HCT116 (cell line): ENCODE data around the gene ZBTB20. TPM values are rescaled to one million over a fixed set of nuclear protein-coding genes. Genes with fewer than 3 reads are reported as not detected.

ENCODE experiments used
- ATAC-seq: fragments of 200-7000 bp; cut with Tn5 transposase; 2 replicates; pipeline ENCODE4 v1.9.1; 2020; ENCODE audit warnings: mild to moderate bottlenecking, moderate library complexity
- BruUV-seq: library from RNA; stranded (reverse); fragments of 400-500 nt; replicated peaks from 2 replicates; lab custom pipeline; 2021; lab: Mats Ljungman, UMichigan
- CTCF ChIA-PET: fragments of 300-600 bp; sonication (Branson Sonifier 250); formaldehyde crosslinking; loops from one replicate; lab custom pipeline; 2021; ENCODE audit warnings: antibody characterized with exemption; lab: Charles Lee
- POLR2A ChIA-PET: fragments of 300-600, 350-600 bp; sonication (Branson Sonifier 250); formaldehyde crosslinking; loops from one replicate; lab custom pipeline; 2021; ENCODE audit warnings: antibody characterized with exemption; lab: Charles Lee
- RAD21 ChIA-PET, 2 experiments: fragments of 300-600 bp; sonication (Branson Sonifier 250); formaldehyde crosslinking; loops; one replicate each; lab custom pipeline; 2023; ENCODE audit warnings: low total read pairs in 2 of 2; ENCODE audit not compliant: uncharacterized antibody in 2 of 2, unreplicated experiment in 2 of 2, low non-redundant PET in 1 of 2; lab: Charles Lee
- DNase-seq: peaks from one replicate; pipeline ENCODE4 v3.0.0-alpha.2; 2010; ENCODE audit warnings: low read depth, low spot score
- H2AFZ ChIP-seq: fragments of 200-600 bp; shearing (Covaris generic), sonication (generic); 2 replicates; pipeline ENCODE4 v1.6.1; 2017; ENCODE audit warnings: low read depth, mixed run types, mixed read lengths, antibody characterized with exemption, low read length; ENCODE audit not compliant: poor library complexity, severe bottlenecking
- H3K27ac ChIP-seq: 2 replicates; pipeline ENCODE4 v1.5.1; 2012; ENCODE audit warnings: low read depth, low read length
- H3K27me3 ChIP-seq: fragments of 200-600 bp; sonication (generic); 2 replicates; pipeline ENCODE4 v1.6.1; 2016; ENCODE audit warnings: mixed run types, low read length, mixed read lengths; ENCODE audit not compliant: insufficient read depth
- H3K36me3 ChIP-seq, 2 experiments: fragments of 200-500 bp in 1 of 2; fragments of 200-600 bp in 1 of 2; sonication (Bioruptor generic) in 1 of 2; sonication (generic) in 1 of 2; 2 replicates each; pipeline versions ENCODE4 v1.5.1 to v1.6.1; 2014 to 2016; ENCODE audit warnings: low read length in 2 of 2, inconsistent platforms in 1 of 2, mixed read lengths in 1 of 2, mixed run types in 1 of 2; ENCODE audit not compliant: insufficient read depth in 2 of 2, control insufficient read depth in 1 of 2
- H3K4me1 ChIP-seq, 2 experiments: fragments of 200-600 bp in 1 of 2; sonication (generic) in 1 of 2; 2 replicates each; pipeline versions ENCODE4 v1.5.1 to v1.6.1; 2012 to 2017; ENCODE audit warnings: low read length in 2 of 2, inconsistent platforms in 1 of 2, mild to moderate bottlenecking in 1 of 2, mixed read lengths in 1 of 2, mixed run types in 1 of 2, moderate library complexity in 1 of 2; ENCODE audit not compliant: insufficient read depth in 2 of 2, control insufficient read depth in 1 of 2
- H3K4me2 ChIP-seq: fragments of 200-600 bp; sonication (generic); 2 replicates; pipeline ENCODE4 v1.6.1; 2017; ENCODE audit warnings: mixed run types, low read length, mixed read lengths
- H3K4me3 ChIP-seq, 2 experiments: fragments of 200-600 bp in 1 of 2; sonication (generic) in 1 of 2; replicated peaks in 1 of 2; 2 replicates each; pipeline ENCODE4 v1.5.1; 2011 to 2016; ENCODE audit warnings: low read length in 2 of 2, control low read depth in 1 of 2, low read depth in 1 of 2, mild to moderate bottlenecking in 1 of 2, mixed read lengths in 1 of 2, mixed run types in 1 of 2
- H3K79me2 ChIP-seq: fragments of 200-600 bp; sonication (generic); 2 replicates; pipeline ENCODE4 v1.6.1; 2017; ENCODE audit warnings: mild to moderate bottlenecking, mixed run types, low read length, moderate library complexity, mixed read lengths; ENCODE audit not compliant: insufficient read depth
- H3K9ac ChIP-seq: fragments of 200-600 bp; sonication (generic); 2 replicates; pipeline ENCODE4 v1.6.1; 2016; ENCODE audit warnings: low read length, mixed read lengths
- H3K9me2 ChIP-seq: fragments of 200-600 bp; sonication (generic), shearing (Covaris generic); 2 replicates; pipeline ENCODE4 v1.6.1; 2017; ENCODE audit warnings: mixed run types, mild to moderate bottlenecking, moderate library complexity; ENCODE audit not compliant: insufficient read depth
- H3K9me3 ChIP-seq, 2 experiments: fragments of 200-500 bp in 1 of 2; fragments of 200-600 bp in 1 of 2; sonication (Bioruptor generic) in 1 of 2; sonication (generic) in 1 of 2; 2 replicates each; pipeline ENCODE4 v1.6.1; 2014 to 2017; ENCODE audit warnings: low read length in 2 of 2, mixed read lengths in 2 of 2, inconsistent platforms in 1 of 2, low read depth in 1 of 2, mild to moderate bottlenecking in 1 of 2, mixed run types in 1 of 2, moderate library complexity in 1 of 2; ENCODE audit not compliant: control insufficient read depth in 1 of 2, insufficient read depth in 1 of 2
- H4K20me1 ChIP-seq: fragments of 200-600 bp; sonication (generic), shearing (Covaris generic); 2 replicates; pipeline ENCODE4 v1.6.1; 2017; ENCODE audit warnings: mixed run types, mild to moderate bottlenecking, moderate library complexity; ENCODE audit not compliant: insufficient read depth
- EZH2 ChIP-seq: fragments of 200-600 bp; sonication (generic); IDR thresholded peaks from 2 replicates; pipeline ENCODE4 v1.6.1; 2017; ENCODE audit warnings: antibody characterized with exemption, mixed run types
- FOSL1 ChIP-seq: IDR thresholded peaks from 2 replicates; pipeline ENCODE4 v1.6.1; 2012; ENCODE audit warnings: low read depth
- POLR2AphosphoS5 ChIP-seq: IDR thresholded peaks from 2 replicates; pipeline ENCODE4 v1.6.1; 2011; ENCODE audit warnings: mild to moderate bottlenecking, low read depth, low read length, moderate library complexity
- RAD21 ChIP-seq: IDR thresholded peaks from 2 replicates; pipeline ENCODE4 v1.6.1; 2012; ENCODE audit warnings: low read depth, mild to moderate bottlenecking
- SIN3A ChIP-seq: IDR thresholded peaks from 2 replicates; pipeline ENCODE4 v1.6.1; 2012; ENCODE audit warnings: low read depth
- ZNF274 ChIP-seq: fragments of 200-500 bp; sonication (Bioruptor generic); IDR thresholded peaks from 2 replicates; pipeline ENCODE4 v1.6.1; 2014; ENCODE audit warnings: mild to moderate bottlenecking, low read depth, low read length, inconsistent platforms
- intact Hi-C: fragments of 100-400 bp; cut with micrococcal nuclease; formaldehyde crosslinking; loops from 2 replicates; pipeline ENCODE4 v1.10.0; 2022
- total RNA-seq: library from RNA; stranded (reverse); gene quantifications from one replicate; pipeline ENCODE4 v1.2.1, GENCODE V29; 2021; ENCODE audit not compliant: unreplicated experiment
- TF ChIP-seq, protein P1 (sequence below): IDR thresholded peaks from 2 replicates; pipeline ENCODE4 v1.6.1; 2012
- TF ChIP-seq, protein P2 (sequence below): IDR thresholded peaks from 2 replicates; pipeline ENCODE4 v1.6.1; 2011; ENCODE audit warnings: mild to moderate bottlenecking, low read length, moderate library complexity; ENCODE audit not compliant: insufficient replicate concordance; ENCODE audit errors: extremely low read depth

Gene ZBTB20
- total RNA-seq, 1 experiment from 2014 or later = 42.1 TPM

DNA sequence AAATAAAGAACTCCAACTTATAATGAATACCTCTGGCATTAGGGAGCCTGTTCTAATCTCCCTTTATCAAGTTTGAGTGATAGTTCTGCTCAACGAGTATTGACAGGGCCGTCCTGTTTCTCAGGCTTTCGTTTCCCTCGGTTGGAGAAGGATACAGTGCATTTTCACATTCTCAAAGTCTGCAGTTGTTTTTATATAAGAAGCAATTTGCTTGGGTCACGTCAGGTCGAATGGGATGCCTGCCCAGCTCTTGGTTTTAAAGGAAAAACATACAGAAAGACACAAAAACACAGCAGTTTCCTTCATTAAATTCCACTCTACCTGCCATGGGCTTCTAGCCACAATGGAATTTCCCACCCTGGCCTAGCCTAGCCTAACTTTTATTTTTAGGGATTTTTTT is 487.0 kb downstream of the ZBTB20 start:
- Histone ChIP-seq H3K36me3 (peaks cover 0 to 23% of the 10 kb centered on the region in 2 experiments; a peak in 2 of 4 replicates), H2AFZ (no peak overlapping the region), H3K4me1 (peaks cover 41 to 49% of the 10 kb centered on the region in 2 experiments; a peak in 3 of 4 replicates), H3K9me3 (peaks cover 0 to 12% of the 10 kb centered on the region in 2 experiments; a peak in 1 of 4 replicates), H4K20me1 (no peaks in the 10 kb centered on the region), H3K9ac (no peak overlapping the region), H3K4me2 (no peak overlapping the region), H3K79me2 (peaks cover 69% of the 10 kb centered on the region), H3K27me3 (no peaks in the 10 kb centered on the region), H3K9me2 (no peaks in the 10 kb centered on the region), H3K4me3 (no peak overlapping the region), H3K27ac (peak overlapping the region; percentile 55)
- TF ChIP-seq SIN3A (no peak), EZH2 (no peak), ZNF274 (no peak), FOSL1 (no peak), POLR2AphosphoS5 (no peak), RAD21 (no peak)
- TF ChIP-seq, protein P1, sequence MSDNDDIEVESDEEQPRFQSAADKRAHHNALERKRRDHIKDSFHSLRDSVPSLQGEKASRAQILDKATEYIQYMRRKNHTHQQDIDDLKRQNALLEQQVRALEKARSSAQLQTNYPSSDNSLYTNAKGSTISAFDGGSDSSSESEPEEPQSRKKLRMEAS = no peak
- TF ChIP-seq, protein P2, sequence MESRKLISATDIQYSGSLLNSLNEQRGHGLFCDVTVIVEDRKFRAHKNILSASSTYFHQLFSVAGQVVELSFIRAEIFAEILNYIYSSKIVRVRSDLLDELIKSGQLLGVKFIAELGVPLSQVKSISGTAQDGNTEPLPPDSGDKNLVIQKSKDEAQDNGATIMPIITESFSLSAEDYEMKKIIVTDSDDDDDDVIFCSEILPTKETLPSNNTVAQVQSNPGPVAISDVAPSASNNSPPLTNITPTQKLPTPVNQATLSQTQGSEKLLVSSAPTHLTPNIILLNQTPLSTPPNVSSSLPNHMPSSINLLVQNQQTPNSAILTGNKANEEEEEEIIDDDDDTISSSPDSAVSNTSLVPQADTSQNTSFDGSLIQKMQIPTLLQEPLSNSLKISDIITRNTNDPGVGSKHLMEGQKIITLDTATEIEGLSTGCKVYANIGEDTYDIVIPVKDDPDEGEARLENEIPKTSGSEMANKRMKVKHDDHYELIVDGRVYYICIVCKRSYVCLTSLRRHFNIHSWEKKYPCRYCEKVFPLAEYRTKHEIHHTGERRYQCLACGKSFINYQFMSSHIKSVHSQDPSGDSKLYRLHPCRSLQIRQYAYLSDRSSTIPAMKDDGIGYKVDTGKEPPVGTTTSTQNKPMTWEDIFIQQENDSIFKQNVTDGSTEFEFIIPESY = no peak
- no TSS peak for BruUV-seq
- ChIA-PET POLR2A (no interaction called here), CTCF (interaction anchor here (1.7 kb wide), 1 partner anchor 12 kb away, joined by 4 read pairs; no protein-coding TSS in a partner anchor), RAD21 (no interaction called here)
- no peak for DNase-seq
- intact Hi-C loops = no loop called here
- no peak for ATAC-seq
